Suprapubic skin (tissue), 3 donors: Measurements from ENCODE around the gene WFDC1.

Experiments used
- CTCF ChIP-seq, 2 donors: fragments of 200-600 bp in 1 of 2; fragments of 450-650 bp in 1 of 2; sonication (generic) in 1 of 2; IDR thresholded peaks; one replicate each; pipeline ENCODE4 v1.5.1; 2016 to 2019; ENCODE audit warnings: antibody characterized with exemption in 2 of 2, mild to moderate bottlenecking in 1 of 2, moderate library complexity in 1 of 2
- EP300 ChIP-seq: sonication (generic); formaldehyde crosslinking; IDR thresholded peaks from one replicate; pipeline ENCODE4 v1.6.1; 2017; ENCODE audit warnings: antibody characterized with exemption
- POLR2A ChIP-seq, 2 donors: fragments of 450-650 bp; IDR thresholded peaks; one replicate each; pipeline ENCODE4 v1.6.1; 2017; ENCODE audit warnings: antibody characterized with exemption in 2 of 2, mild to moderate bottlenecking in 2 of 2, moderate library complexity in 2 of 2

- TF ChIP-seq CTCF (IDR thresholded peaks at IDR 0.05) (no peak), POLR2A (IDR thresholded peaks at IDR 0.05) (no peak), EP300 (no peak)
Measured at GRCh38 chr16:84360748-84361147, 66.1 kb downstream of the WFDC1 start.
